Kidney (tissue), 14 donors: Measurements from ENCODE around the gene MCOLN2. TPM values are rescaled to one million over a fixed set of nuclear protein-coding genes. Genes with fewer than 3 reads are reported as not detected.

ENCODE experiments used
- DNase-seq, 5 donors: peaks; one replicate each; pipeline ENCODE4 v3.0.0-alpha.2; 2013 to 2020
- FAIRE-seq: peaks from 2 replicates; lab custom pipeline; 2012; peaks lifted over from hg19 to GRCh38; lab: Jason Lieb, UNC
- H3K27ac ChIP-seq, 2 donors: one replicate each; pipeline ENCODE4 v1.7.0; 2013; ENCODE audit warnings: low read depth in 2 of 2, low read length in 2 of 2, inconsistent platforms in 1 of 2
- H3K27me3 ChIP-seq: one replicate; pipeline ENCODE4 v1.7.1; 2013; ENCODE audit warnings: low read length, inconsistent platforms; ENCODE audit not compliant: control insufficient read depth, insufficient read depth
- H3K36me3 ChIP-seq, 3 donors: one replicate each; pipeline versions ENCODE4 v1.7.0 to v1.7.1; 2013; ENCODE audit warnings: low read length in 3 of 3, control low read depth in 1 of 3, inconsistent platforms in 1 of 3; ENCODE audit not compliant: insufficient read depth in 3 of 3, control insufficient read depth in 2 of 3
- H3K4me1 ChIP-seq, 3 donors: one replicate each; pipeline versions ENCODE4 v1.7.0 to v1.7.1; 2013; ENCODE audit warnings: low read length in 3 of 3, inconsistent platforms in 1 of 3, low read depth in 1 of 3; ENCODE audit not compliant: control insufficient read depth in 2 of 3, insufficient read depth in 2 of 3
- H3K4me3 ChIP-seq, 3 donors: one replicate each; pipeline versions ENCODE4 v1.7.0 to v1.8.1; 2013; ENCODE audit warnings: low read length in 3 of 3, control low read depth in 1 of 3, inconsistent platforms in 1 of 3
- H3K9ac ChIP-seq, 3 donors: one replicate each; pipeline versions ENCODE4 v1.7.0 to v1.7.1; 2013; ENCODE audit warnings: low read length in 3 of 3, control low read depth in 1 of 3, inconsistent platforms in 1 of 3
- H3K9me3 ChIP-seq, 3 donors: one replicate each; pipeline versions ENCODE4 v1.7.0 to v1.7.1; 2013; ENCODE audit warnings: low read length in 3 of 3, control low read depth in 1 of 3, inconsistent platforms in 1 of 3; ENCODE audit not compliant: control insufficient read depth in 2 of 3, insufficient read depth in 1 of 3
- intact Hi-C: fragments of 100-400 bp; cut with DNase I; formaldehyde crosslinking; loops from one replicate; pipeline ENCODE4 v1.11.1; 2022
- polyA plus RNA-seq: library from polyadenylated mRNA; stranded (reverse); fragments of 350-450 nt; fragmentation: Illumina TruSeq; extraction: RNeasy Lipid Tissue Mini Kit (QIAGEN cat#74804); gene quantifications from one replicate; pipeline ENCODE4 v1.2.3, GENCODE V29; 2014; ENCODE audit warnings: low read depth, low replicate concordance; ENCODE audit not compliant: insufficient read depth
- total RNA-seq: library from RNA; stranded (reverse); fragmentation: NEBNext Ultra II Directional; extraction: Animal tissue kit (Norgen Biotek cat#: 25700); gene quantifications from one replicate; pipeline ENCODE4 v1.2.1, GENCODE V29; 2021
- TF ChIP-seq, protein P1 (sequence below): IDR thresholded peaks from 3 replicates; pipeline ENCODE4 v1.5.1; 2012; ENCODE audit warnings: mild to moderate bottlenecking, moderate library complexity, borderline replicate concordance; ENCODE audit not compliant: insufficient read depth; ENCODE audit errors: extremely low read depth
- donor health status: control.
- donor health status: control.
- donor health status: control.
- donor health status: control.
- donor health status: control.
- donor health status: DM: yes; HTN: yes; CAD: no.
- donor health status: Normal renal cell carcinoma (clear cell type).

MCOLN2 gene
- total and polyA plus RNA-seq, 2 donors from 2014 or later, result 0.56 to 3.1 TPM

DNA sequence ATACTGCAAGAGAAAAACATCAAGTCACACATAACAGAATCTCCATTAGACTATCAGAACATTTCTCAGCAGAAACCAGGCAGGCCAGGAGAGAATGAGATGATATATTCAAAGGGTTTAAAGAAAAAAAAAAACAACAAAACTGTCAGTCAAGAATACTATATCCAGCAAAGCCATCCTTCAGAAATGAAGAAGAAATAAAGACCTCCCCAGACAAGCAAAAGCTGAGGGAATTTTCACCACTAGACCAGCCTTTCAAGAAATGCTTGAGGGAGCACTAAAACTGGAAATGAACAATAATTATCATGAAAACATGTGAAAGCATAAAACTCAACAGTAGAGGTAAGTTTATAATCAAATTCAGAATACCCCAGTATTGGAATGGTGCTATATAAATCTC, 47.2 kb downstream of the MCOLN2 start:
- DNase-seq, result no peak
- TF ChIP-seq, protein P1, sequence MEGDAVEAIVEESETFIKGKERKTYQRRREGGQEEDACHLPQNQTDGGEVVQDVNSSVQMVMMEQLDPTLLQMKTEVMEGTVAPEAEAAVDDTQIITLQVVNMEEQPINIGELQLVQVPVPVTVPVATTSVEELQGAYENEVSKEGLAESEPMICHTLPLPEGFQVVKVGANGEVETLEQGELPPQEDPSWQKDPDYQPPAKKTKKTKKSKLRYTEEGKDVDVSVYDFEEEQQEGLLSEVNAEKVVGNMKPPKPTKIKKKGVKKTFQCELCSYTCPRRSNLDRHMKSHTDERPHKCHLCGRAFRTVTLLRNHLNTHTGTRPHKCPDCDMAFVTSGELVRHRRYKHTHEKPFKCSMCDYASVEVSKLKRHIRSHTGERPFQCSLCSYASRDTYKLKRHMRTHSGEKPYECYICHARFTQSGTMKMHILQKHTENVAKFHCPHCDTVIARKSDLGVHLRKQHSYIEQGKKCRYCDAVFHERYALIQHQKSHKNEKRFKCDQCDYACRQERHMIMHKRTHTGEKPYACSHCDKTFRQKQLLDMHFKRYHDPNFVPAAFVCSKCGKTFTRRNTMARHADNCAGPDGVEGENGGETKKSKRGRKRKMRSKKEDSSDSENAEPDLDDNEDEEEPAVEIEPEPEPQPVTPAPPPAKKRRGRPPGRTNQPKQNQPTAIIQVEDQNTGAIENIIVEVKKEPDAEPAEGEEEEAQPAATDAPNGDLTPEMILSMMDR, result no peak
- Histone ChIP-seq H3K4me1 (no peaks in the 10 kb centered on the region), H3K36me3 (no peaks in the 10 kb centered on the region), H3K27me3 (no peaks in the 10 kb centered on the region), H3K9ac (no peak overlapping the region), H3K27ac (no peak overlapping the region), H3K9me3 (peaks cover 0 to 3% (median 2%) of the 10 kb centered on the region in 3 donors), H3K4me3 (no peak overlapping the region)
- no peak for FAIRE-seq
- intact Hi-C loops, result no loop called here

DNA sequence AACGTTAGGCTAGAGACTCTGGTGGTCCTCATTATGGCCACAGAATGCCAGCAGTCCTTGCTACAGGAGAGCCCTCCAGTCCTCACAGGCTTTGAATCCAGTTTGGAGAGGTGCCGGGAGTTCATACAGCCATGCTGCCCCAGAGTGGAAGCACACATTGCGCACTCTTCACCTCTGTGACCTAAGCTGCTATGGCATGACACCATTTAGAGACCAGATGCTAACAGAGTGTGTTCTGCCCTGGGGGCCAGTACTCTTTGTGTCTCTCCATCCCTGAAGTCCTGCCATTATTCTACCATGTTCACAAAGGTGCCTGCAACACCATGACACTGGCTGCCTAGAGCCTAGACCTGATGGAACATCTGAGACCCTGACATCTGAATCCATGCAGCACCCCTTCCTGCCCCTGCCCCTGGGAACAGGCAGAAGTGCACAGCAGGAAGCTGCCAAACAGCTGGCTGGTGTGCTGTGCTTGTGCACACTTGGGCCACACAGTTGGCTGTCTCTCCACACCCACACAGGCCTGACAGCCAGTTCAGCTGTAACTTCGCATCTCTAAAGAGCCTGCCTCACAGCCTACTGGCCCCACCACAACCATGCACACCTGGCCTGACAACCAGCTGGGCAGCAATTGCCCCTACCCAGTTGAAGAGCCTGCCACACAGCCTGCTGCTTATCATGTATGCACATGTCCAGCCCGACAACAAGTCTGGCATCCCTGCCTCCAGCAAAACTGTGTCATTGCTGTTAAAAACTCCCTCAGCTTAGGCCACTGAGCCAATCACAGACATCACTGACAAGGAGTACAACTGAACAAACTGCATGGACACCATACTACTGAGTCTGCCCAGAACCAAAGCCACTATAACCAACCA, 49.1 kb downstream of the MCOLN2 start:
- Histone ChIP-seq H3K4me1 (no peaks in the 10 kb centered on the region), H3K27me3 (no peaks in the 10 kb centered on the region), H3K9me3 (peaks cover 0 to 3% (median 2%) of the 10 kb centered on the region in 3 donors), H3K9ac (no peak overlapping the region), H3K27ac (no peak overlapping the region), H3K36me3 (no peaks in the 10 kb centered on the region), H3K4me3 (no peak overlapping the region)
- FAIRE-seq (no peak), DNase-seq (no peak)
- TF ChIP-seq, protein P1, result no peak
- intact Hi-C loops, result no loop called here

DNA sequence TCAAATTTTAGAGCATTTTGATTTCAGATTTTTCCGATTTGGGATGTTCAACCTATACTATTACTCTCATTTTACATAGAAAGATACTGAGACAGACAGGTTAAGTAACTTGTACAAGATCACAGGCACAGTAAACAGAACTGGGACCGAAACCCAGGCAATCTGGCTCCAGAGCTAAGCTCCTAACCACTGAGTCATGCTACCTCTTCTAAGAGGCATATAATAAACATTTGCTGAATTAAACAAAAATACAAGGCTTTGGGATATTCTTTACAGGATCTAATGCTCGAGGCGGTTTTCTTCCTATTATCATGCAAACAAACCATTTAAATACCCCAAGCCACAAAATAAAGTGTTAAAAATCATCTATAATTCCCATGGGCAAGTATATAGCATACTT, 50.3 kb downstream of the MCOLN2 start:
- no peak overlapping the region for H3K4me3 ChIP-seq
- no peak overlapping the region for H3K27ac ChIP-seq
- TF ChIP-seq, protein P1, result no peak
- H3K9me3 ChIP-seq, result peaks cover 0 to 3% (median 2%) of the 10 kb centered on the region in 3 donors
- H3K36me3 ChIP-seq, result no peaks in the 10 kb centered on the region
- DNase-seq, result no peak
- H3K9ac ChIP-seq, result no peak overlapping the region
- no peaks in the 10 kb centered on the region for H3K27me3 ChIP-seq
- FAIRE-seq, result no peak
- intact Hi-C loops, result no loop called here
- H3K4me1 ChIP-seq, result no peaks in the 10 kb centered on the region
